HPDE6-E6E7 (cell line): Measurements from ENCODE around the gene PRDX2.

Source experiments
- DNase-seq: peaks from one replicate; pipeline ENCODE4 v3.0.0; 2011; ENCODE audit warnings: missing footprints; ENCODE audit errors: extremely low spot score

PRDX2 gene

GRCh38 chr19:12779162-12779993, 22.2 kb downstream of the PRDX2 start:
- no peak for DNase-seq

GRCh38 chr19:12778905-12779161, 22.8 kb downstream of the PRDX2 start:
- no peak for DNase-seq

DNA sequence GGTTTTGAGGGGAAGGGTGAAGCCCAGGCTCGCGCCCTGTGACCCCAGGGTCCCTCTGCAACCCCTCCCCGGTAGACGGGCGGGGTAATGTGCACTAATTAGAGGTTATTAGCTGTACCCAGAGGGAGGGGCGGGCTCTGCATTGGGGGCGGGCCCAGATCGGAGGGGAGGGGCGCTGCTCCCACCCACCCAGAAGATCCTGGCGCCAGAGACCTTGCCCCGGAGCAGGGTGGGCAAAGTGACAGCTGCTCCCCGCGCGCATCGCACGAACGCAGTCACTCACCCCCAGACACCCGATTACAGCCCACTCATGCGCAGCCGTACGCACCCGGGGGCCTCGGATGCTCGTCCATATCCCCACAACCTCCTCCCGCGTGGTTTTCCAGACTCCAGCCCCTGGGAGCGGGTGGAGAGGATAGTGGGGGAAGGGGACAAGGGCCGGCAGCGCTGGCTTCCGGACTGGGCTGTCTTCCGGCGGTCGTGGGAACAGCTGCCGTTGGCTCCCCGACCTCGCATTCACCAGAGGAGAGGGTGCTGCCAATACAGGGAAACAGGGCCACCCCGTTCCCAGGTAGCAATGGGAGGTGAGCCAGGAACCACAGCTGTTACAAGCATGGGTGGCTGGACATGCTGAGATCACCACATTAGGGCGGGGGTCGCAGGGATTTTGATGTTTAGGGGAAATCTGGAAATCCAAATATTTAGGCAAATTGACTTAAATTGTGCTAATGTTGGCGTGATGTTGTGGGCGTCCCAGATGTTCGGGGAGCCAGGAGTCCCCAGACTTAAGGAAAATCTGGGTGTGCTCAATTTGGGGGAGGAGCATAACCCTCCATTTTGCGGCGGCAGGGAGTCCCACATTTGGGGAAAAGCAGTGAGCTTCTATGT, 23.3 kb downstream of the PRDX2 start:
- no peak for DNase-seq

DNA sequence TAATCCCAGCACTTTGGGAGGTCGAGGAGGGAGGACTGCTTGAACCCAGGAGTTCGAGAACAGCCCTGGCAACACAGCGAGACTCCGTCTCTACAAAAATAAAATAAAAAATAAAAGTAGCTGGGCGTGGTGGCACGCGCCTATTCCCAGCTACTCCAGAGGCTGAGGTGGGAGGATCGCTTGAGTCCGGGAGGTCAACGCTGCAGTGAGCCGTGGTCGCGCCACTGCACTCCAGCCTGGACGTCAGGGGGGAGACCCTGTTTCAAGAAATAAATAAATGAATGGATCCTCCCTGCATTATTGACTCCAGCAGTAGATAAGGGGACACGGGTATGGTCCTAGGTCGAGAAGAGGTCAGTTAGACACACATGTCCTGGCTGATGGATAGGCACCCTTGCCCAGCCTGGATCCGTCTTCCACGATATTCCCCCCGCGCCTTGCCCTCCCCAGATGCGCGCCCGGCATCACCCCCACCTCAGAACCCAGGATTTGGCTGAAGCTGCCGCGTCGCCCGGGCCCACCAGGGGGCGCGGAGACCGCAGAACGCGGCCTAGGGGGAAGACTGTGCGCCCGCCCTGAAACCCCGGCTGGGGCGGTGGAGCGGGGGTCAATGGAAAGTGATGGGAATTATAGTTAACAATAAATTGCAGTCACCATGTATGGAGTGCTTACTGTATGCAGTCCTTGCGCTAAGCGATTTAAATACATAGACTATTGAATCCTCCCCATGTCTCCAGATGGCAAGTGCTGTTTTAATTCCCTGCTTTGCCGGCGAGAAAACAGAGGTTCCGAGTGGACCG, 24.2 kb downstream of the PRDX2 start:
- DNase-seq, result no peak

GRCh38 chr19:12774588-12775555, 26.7 kb downstream of the PRDX2 start, which contains the start of gene HOOK2:
HOOK2 (minus strand) TSS chr19:12775552; CDS start chr19:12775449, 103 bp downstream.
- DNase-seq, result peak; percentile 94

DNA sequence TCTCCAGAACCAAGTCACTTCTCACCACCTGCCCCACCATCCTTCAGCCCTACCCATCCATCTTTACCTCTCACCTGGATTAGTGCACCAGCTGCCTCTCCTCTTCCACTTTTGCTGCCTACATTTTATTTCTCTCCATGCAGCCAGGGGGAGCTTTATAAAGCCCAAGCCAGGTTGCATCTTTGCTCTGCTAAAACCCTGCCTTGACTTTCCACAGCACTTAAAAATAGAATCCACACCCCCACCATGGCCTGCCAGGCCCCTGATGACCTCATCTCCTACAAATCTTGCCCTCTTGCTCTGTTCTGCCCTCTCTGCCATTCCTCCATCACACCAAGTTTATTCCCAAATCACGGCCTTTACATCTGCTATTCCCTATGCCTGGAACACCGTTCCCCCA, 28.0 kb downstream of the PRDX2 start:
- DNase-seq, result no peak

GRCh38 chr19:12772323-12772722, 29.3 kb downstream of the PRDX2 start:
- no peak for DNase-seq

DNA sequence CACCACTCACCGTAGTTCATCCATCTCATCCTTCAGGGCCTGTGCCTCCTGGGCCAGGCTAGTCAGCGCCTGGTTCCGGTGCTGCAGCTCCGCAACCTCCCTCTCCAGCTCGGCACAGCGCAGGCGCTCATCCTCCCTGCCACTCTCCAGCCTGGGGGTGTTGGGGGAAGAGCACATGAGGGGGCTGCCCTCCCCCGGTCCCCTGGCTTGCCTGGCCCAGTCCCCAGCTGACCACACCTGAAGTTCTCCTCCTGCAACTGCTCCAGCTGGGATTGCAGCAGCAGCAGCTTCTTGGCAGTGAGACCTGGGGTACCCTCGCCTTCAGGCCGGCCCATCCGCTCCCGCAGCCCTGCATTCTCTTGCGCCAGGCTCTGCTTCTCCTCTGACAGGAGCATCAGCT, 30.7 kb downstream of the PRDX2 start:
- no peak for DNase-seq

GRCh38 chr19:12769689-12770088, 31.9 kb downstream of the PRDX2 start:
- no peak for DNase-seq

GRCh38 chr19:12767666-12768065, 33.9 kb downstream of the PRDX2 start:
- no peak for DNase-seq

- DNase-seq, result no peak
Observed at GRCh38 chr19:12767150-12767549, 34.5 kb downstream of the PRDX2 start.

GRCh38 chr19:12766051-12766521, 35.5 kb downstream of the PRDX2 start:
- no peak for DNase-seq

DNA sequence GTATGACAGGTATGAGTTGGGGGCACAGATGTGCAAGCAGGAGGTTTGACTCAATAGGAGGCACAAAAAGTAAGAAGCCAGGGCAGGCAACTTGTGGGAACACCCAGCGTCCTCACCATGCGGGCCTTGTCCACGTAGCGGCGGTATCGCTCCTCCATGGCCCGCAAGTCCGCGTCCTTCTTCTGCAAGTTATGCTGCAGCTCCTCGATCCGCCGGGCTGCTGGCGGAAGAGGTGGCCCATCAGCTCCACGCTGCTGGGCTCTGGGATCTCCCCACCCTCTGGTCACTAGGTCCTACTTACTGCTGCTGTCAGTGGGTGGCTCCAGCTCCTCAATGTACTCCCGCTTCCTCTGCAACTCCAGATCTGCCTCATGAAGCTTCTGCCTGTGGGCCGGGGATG, 36.9 kb downstream of the PRDX2 start:
- DNase-seq, result no peak

DNA sequence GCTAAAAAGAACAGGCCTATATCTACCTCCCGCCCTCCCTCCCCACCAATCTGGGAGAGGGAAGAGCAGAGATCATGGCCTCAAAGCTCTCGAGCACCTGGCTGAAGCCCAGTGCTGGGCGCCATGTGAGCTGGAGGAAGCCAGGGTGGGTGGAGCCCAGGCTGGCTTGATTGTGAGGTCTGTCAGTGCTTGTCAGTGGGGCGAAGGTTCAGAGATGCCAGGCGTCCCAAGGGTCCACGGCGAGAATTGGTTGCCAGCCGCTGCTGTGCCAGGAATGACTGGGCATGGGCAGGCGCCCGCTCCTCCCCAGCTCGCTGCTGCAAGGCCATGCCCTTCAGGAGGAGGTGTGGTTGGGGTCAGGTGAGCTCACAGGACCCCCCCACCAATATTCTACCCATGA, 38.5 kb downstream of the PRDX2 start:
- DNase-seq, result no peak

- no peak for DNase-seq
Observed at GRCh38 chr19:12759686-12760085, 41.9 kb downstream of the PRDX2 start.

GRCh38 chr19:12757544-12758274, 43.9 kb downstream of the PRDX2 start:
- no peak for DNase-seq

GRCh38 chr19:12756150-12756883, 45.3 kb downstream of the PRDX2 start:
- DNase-seq, result no peak

GRCh38 chr19:12754465-12755196, 47.0 kb downstream of the PRDX2 start:
- DNase-seq, result no peak
